GM18519 (cell line): ENCODE measurements around the gene SNX20.

Experiments used
- ATAC-seq: cut with Tn5 transposase; IDR thresholded peaks from one replicate; pipeline ENCODE4 v1.9.1; 2021; ENCODE audit warnings: mild to moderate bottlenecking, moderate library complexity; ENCODE audit not compliant: unreplicated experiment, low FRiP score

Gene SNX20

GRCh38 chr16:50622643-50623369 is 58.3 kb downstream of the SNX20 start:
- ATAC-seq = no peak

- ATAC-seq = no peak
Observed at GRCh38 chr16:50622029-50622428, 59.1 kb downstream of the SNX20 start.
